Skeletal muscle tissue (tissue), 4 donors: ENCODE results near the gene CACNG4. TPM values are rescaled to one million over a fixed set of nuclear protein-coding genes. Genes with fewer than 3 reads are reported as not detected.

Source experiments
- H3K27ac ChIP-seq: one replicate; pipeline ENCODE4 v1.7.0; 2013; ENCODE audit warnings: mild to moderate bottlenecking, low read depth, low read length, inconsistent platforms
- H3K27me3 ChIP-seq, 3 donors: one replicate each; pipeline ENCODE4 v1.7.0; 2013; ENCODE audit warnings: low read length in 3 of 3; ENCODE audit not compliant: control insufficient read depth in 3 of 3, insufficient read depth in 3 of 3
- H3K36me3 ChIP-seq, 3 donors: one replicate each; pipeline ENCODE4 v1.7.0; 2013; ENCODE audit warnings: low read length in 3 of 3; ENCODE audit not compliant: control insufficient read depth in 3 of 3, insufficient read depth in 3 of 3
- H3K4me1 ChIP-seq, 3 donors: one replicate each; pipeline ENCODE4 v1.7.0; 2013; ENCODE audit warnings: low read length in 3 of 3, mild to moderate bottlenecking in 3 of 3; ENCODE audit not compliant: control insufficient read depth in 3 of 3, insufficient read depth in 3 of 3
- H3K4me3 ChIP-seq, 3 donors: one replicate each; pipeline ENCODE4 v1.7.0; 2013; ENCODE audit warnings: low read length in 3 of 3
- H3K9ac ChIP-seq, 3 donors: one replicate each; pipeline ENCODE4 v1.7.0; 2013; ENCODE audit warnings: low read length in 3 of 3, mild to moderate bottlenecking in 3 of 3, moderate library complexity in 2 of 3, low read depth in 1 of 3
- H3K9me3 ChIP-seq, 3 donors: one replicate each; pipeline ENCODE4 v1.7.0; 2013; ENCODE audit warnings: low read length in 3 of 3; ENCODE audit not compliant: control insufficient read depth in 3 of 3
- total RNA-seq: library from RNA; depleted of rRNA; stranded (reverse); fragments of >200 nt; gene quantifications from one replicate; pipeline ENCODE4 v1.2.3, GENCODE V29; 2014
- donor health status: Osteomylitis.

Gene CACNG4
- 1.6 TPM for total RNA-seq

DNA sequence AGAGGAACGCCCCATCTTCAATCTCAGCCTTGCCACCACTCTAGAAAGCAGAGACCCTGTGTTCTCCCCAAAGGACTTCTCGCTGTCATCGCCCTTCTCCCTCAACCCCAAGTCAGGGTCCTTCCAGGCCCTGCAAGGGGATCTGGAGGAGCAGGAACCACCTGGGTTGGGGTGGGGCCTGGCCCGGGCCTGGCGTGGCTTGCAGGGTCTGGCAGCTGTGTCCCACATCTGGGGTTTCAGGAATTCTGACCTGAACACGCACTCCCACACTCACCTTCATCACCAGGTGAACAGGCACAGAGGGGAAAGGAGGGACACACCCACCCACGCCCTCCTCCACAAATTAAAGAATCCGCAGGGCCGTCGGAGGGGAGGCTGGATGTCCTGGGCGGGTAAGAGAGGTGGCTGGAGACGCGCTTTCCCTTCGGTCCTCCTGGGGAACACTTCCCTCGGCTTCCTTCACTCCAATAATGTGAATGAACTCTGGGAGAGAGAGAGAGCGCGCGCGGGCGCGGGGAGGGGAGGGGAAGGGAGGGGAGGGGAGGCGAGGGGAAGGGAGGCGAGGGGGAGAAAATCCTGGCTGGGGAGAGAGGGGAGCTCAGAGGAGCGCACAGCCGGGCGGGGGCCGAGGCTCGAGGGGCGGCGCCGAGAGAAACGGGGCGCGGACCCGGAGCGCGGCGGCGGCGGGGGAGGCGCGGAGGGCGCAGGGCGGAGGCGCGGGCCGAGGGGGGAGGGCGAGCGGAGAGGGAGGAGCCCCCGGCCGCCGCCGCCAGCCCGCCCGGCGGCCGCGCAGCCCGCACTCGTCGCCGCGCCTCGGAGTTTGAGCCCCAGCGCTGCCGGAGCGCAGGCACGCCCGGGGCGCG is at the start of gene CACNG4:
Gene CACNG4 (plus strand): TSS at position 799 of the 863 bp plus-strand sequence. CDS start 205 bp downstream, outside the sequence.
- Histone ChIP-seq H3K4me1 (peaks cover 12 to 23% (median 20%) of the 10 kb centered on the region in 3 donors), H3K27me3 (peaks cover 45 to 56% (median 53%) of the 10 kb centered on the region in 3 donors), H3K36me3 (no peaks in the 10 kb centered on the region), H3K9ac (no peak within 1 kb of the TSS), H3K9me3 (no peaks in the 10 kb centered on the region), H3K27ac (no peak within 1 kb of the TSS), H3K4me3 (peak within 1 kb of the TSS in 2 of 3 donors; percentile 56 to 68)

DNA sequence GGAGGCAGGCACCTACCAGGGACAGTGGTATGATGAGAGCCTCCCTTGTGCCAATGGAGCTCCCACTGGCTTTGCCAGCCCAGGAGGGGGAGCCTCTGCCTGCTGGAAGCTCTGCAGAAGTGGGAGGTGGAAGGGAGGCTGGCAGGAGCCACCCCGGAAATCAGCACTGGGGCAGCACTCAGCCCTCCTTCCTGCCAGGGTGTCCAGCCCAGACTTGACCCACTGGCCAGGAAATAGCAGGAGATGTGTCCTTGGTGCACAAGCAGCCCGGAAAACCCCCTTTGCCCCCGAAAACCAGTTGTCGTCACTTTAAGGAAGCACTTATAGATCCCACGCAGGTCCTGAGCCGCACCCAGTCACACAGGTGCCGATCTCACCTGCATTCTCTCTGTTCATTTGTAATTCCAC is 49.3 kb upstream of the CACNG4 start:
- no peak overlapping the region for H3K27ac ChIP-seq
- peaks cover 0 to 2% (median 2%) of the 10 kb centered on the region in 3 donors for H3K9me3 ChIP-seq
- H3K36me3 ChIP-seq: no peaks in the 10 kb centered on the region
- H3K27me3 ChIP-seq: peaks cover 0 to 13% (median 9%) of the 10 kb centered on the region in 3 donors
- H3K4me1 ChIP-seq: no peaks in the 10 kb centered on the region
- no peak overlapping the region for H3K4me3 ChIP-seq
- no peak overlapping the region for H3K9ac ChIP-seq

DNA sequence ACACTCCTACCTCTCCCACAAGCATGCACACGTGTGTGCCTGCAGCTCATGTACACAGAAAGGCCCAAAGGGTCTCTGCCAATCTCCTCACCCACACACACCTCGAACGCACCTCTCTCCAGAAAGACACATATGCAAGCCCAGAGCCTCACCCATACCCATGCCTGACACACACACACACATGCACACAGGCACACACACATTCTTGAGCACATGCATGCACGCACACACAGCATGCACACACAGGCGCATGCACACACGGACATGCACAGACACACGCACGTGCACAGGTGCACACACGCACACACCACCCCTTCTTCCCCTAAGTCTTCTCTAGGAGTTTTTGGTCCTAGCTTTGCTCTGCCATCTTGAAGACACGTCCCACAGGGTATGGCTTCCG is 48.7 kb upstream of the CACNG4 start:
- Histone ChIP-seq H3K9ac (no peak overlapping the region), H3K4me1 (no peaks in the 10 kb centered on the region), H3K36me3 (no peaks in the 10 kb centered on the region), H3K27me3 (peaks cover 0 to 11% (median 9%) of the 10 kb centered on the region in 3 donors), H3K9me3 (peaks cover 0 to 2% (median 2%) of the 10 kb centered on the region in 3 donors), H3K27ac (no peak overlapping the region), H3K4me3 (no peak overlapping the region)

GRCh38 chr17:66916946-66917345 is 47.6 kb upstream of the CACNG4 start:
- Histone ChIP-seq H3K4me1 (no peaks in the 10 kb centered on the region), H3K9me3 (peaks cover 0 to 2% (median 2%) of the 10 kb centered on the region in 3 donors), H3K27ac (no peak overlapping the region), H3K9ac (no peak overlapping the region), H3K4me3 (no peak overlapping the region), H3K36me3 (no peaks in the 10 kb centered on the region), H3K27me3 (peaks cover 0 to 13% (median 9%) of the 10 kb centered on the region in 3 donors)

DNA sequence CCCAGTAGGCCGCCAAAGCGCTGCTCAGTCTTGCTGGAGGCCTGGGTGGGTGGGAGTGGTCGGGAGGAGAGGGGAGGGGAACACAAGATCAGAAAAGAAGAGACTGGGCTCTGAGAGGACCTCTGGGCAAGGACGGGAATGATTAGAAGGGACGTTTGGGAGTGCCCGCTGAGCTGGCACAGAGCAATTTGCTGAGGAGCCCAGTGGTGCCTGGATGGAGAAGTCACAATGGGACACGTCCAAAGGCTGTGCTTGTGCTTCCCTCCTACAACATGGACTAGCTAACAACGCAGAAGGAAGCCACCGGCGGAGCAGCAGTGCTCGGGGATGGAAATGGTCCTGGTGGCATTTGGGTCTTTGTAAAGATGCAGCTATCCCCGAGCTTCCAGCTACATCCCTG is 45.6 kb upstream of the CACNG4 start:
- Histone ChIP-seq H3K27me3 (peaks cover 0 to 13% (median 9%) of the 10 kb centered on the region in 3 donors), H3K36me3 (no peaks in the 10 kb centered on the region), H3K4me1 (no peaks in the 10 kb centered on the region), H3K9me3 (peaks cover 0 to 2% (median 2%) of the 10 kb centered on the region in 3 donors), H3K4me3 (no peak overlapping the region), H3K9ac (no peak overlapping the region), H3K27ac (no peak overlapping the region)

DNA sequence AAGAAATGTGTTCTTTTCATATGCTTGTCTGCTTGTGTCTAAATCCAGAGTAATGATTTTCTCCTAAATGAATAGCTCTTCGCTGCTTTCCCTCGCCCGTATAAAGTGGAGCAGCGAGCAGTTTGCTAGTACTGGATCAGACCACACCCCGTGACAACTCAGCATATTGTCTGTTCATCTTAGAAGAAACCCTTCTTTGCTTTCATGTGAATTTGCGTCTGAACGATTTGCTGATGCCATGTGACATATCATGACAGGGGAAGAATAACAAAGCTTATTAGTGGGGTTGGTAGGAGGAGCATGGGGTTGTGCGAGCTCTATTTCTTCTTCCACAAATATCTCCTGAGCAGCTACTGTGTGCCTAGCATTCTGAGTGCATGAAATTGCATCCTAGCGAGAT is 44.1 kb upstream of the CACNG4 start:
- H3K36me3 ChIP-seq: no peaks in the 10 kb centered on the region
- H3K27ac ChIP-seq: no peak overlapping the region
- no peaks in the 10 kb centered on the region for H3K4me1 ChIP-seq
- H3K27me3 ChIP-seq: peaks cover 0 to 13% (median 8%) of the 10 kb centered on the region in 3 donors
- no peak overlapping the region for H3K9ac ChIP-seq
- no peak overlapping the region for H3K4me3 ChIP-seq
- H3K9me3 ChIP-seq: peaks cover 0 to 2% (median 2%) of the 10 kb centered on the region in 3 donors

DNA sequence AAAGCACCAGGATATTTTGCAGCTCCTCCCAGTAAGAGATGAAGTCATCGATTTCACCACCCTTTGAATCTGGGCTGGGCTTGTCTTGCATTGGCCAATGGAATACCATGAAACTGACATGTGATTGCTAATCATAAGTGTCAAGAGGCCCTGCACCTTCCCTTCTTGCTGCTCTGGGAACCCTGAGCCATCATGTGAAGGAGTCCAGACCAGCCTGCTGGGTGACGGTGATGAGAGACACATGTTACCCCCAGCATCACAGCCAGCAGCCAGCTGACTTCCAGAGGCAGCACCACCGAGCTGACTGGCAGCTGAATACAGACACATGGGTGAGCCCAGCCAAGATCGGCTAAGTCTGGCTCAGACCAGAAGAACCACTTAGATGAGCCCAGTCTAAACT is 43.6 kb upstream of the CACNG4 start:
- H3K27me3 ChIP-seq: peaks cover 0 to 13% (median 3%) of the 10 kb centered on the region in 3 donors
- H3K9me3 ChIP-seq: peaks cover 0 to 2% (median 2%) of the 10 kb centered on the region in 3 donors
- no peaks in the 10 kb centered on the region for H3K4me1 ChIP-seq
- H3K9ac ChIP-seq: no peak overlapping the region
- H3K4me3 ChIP-seq: no peak overlapping the region
- H3K27ac ChIP-seq: no peak overlapping the region
- no peaks in the 10 kb centered on the region for H3K36me3 ChIP-seq

DNA sequence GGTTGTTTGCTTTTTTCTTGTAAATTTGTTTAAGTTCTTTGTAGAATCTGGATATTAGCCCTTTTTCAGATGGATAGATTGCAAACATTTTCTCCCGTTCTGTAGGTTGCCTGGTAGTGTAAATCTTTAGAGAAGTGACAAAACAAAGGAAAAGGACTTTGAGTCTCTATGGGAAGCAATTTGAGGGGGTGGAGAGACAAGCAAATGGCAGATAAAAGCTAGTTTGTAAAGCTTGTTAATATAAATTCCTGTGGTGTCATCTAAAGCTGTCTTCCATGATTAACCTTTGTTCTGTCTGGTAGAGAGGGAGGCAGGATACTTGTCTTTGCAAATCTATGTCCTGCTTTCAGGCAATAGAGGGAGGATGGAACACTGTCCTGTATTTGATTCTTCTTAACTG is 40.6 kb upstream of the CACNG4 start:
- H3K9ac ChIP-seq: no peak overlapping the region
- no peaks in the 10 kb centered on the region for H3K4me1 ChIP-seq
- peaks cover 0 to 4% (median 2%) of the 10 kb centered on the region in 3 donors for H3K27me3 ChIP-seq
- H3K9me3 ChIP-seq: peaks cover 0 to 2% (median 2%) of the 10 kb centered on the region in 3 donors
- no peaks in the 10 kb centered on the region for H3K36me3 ChIP-seq
- no peak overlapping the region for H3K27ac ChIP-seq
- H3K4me3 ChIP-seq: no peak overlapping the region

DNA sequence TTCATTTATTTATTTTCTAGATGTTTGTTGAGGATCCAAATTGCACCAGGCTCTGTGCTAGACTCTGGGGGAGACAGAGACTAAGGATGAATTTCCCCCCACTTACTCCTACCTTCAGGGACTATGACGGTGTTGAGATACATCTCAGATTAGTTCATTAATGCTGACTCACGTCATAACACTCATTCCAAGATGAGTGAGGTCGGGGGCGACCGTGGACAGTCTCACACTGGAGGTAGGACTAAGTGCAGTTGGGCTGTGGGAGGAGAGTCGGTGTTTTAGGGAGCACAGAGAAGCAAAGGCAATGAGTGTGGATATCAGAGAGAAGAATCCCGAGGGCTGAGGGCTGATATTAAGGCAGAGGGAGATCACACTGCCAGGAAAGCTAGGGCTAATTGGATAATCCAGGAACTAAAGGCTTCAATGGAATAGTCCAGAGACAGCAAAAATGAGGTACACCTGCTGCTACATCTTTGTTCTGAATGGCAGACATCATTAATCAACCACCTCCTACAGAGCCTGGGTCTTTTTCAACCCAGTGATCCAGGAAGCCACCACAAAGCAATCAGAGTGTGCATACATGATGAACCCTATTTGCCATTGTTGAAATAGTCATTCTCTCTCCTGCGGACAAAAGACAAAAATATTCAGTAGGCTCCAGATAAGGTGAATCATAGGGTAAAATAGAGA is 38.6 kb upstream of the CACNG4 start:
- Histone ChIP-seq H3K9me3 (no peaks in the 10 kb centered on the region), H3K4me3 (no peak overlapping the region), H3K36me3 (no peaks in the 10 kb centered on the region), H3K4me1 (no peaks in the 10 kb centered on the region), H3K27me3 (peaks cover 0 to 7% (median 0%) of the 10 kb centered on the region in 3 donors), H3K9ac (no peak overlapping the region), H3K27ac (no peak overlapping the region)

GRCh38 chr17:66928949-66929348 is 35.6 kb upstream of the CACNG4 start:
- no peak overlapping the region for H3K4me3 ChIP-seq
- peaks cover 0 to 7% (median 0%) of the 10 kb centered on the region in 3 donors for H3K27me3 ChIP-seq
- H3K36me3 ChIP-seq: no peaks in the 10 kb centered on the region
- H3K9ac ChIP-seq: no peak overlapping the region
- H3K27ac ChIP-seq: no peak overlapping the region
- no peaks in the 10 kb centered on the region for H3K9me3 ChIP-seq
- no peaks in the 10 kb centered on the region for H3K4me1 ChIP-seq
